HepG2 (cell line): Measurements from ENCODE around the gene EFNA3. TPM values are rescaled to one million over a fixed set of nuclear protein-coding genes. Genes with fewer than 3 reads are reported as not detected.
A peak's percentile ranks its signal among the peaks of the same experiment; 100 is the strongest.

Source experiments
- ATF3 ChIP-seq: sonication (generic); formaldehyde crosslinking; IDR thresholded peaks from 2 replicates; pipeline ENCODE4 v1.4.0; 2020; ENCODE audit warnings: missing genetic modification reagents
- BHLHE40 ChIP-seq: IDR thresholded peaks from 2 replicates; pipeline ENCODE4 v1.6.1; 2011; ENCODE audit warnings: low read length, improper control_type of control experiment
- CSRNP2 ChIP-seq: sonication (generic); formaldehyde crosslinking; conservative IDR thresholded peaks from 2 replicates; pipeline ENCODE4 v1.8.0; 2022; ENCODE audit warnings: low read depth, missing genetic modification reagents
- HNRNPLL ChIP-seq: fragments of 200-400 bp; formaldehyde crosslinking; IDR thresholded peaks from 2 replicates; pipeline ENCODE4 v1.6.1; 2017; ENCODE audit warnings: mild to moderate bottlenecking, low read depth, low read length; ENCODE audit not compliant: poor library complexity, severe bottlenecking
- HOXA3 ChIP-seq: sonication (generic); formaldehyde crosslinking; IDR thresholded peaks from 2 replicates; pipeline ENCODE4 v1.5.0; 2020; ENCODE audit warnings: missing genetic modification reagents
- KDM5B ChIP-seq: sonication (generic); formaldehyde crosslinking; IDR thresholded peaks from 2 replicates; pipeline ENCODE4 v1.4.0; 2020; ENCODE audit warnings: missing genetic modification reagents, mild to moderate bottlenecking, borderline replicate concordance
- KLF13 ChIP-seq: sonication (generic); formaldehyde crosslinking; IDR thresholded peaks from 2 replicates; pipeline ENCODE4 v1.4.0; 2020; ENCODE audit warnings: mild to moderate bottlenecking, missing genetic modification reagents
- SALL1 ChIP-seq: sonication (generic); formaldehyde crosslinking; IDR thresholded peaks from 2 replicates; pipeline ENCODE4 v1.8.0; 2022; ENCODE audit warnings: mild to moderate bottlenecking, missing genetic modification reagents
- SOX6 ChIP-seq, 2 experiments: fragments of 450-650 bp in 1 of 2; sonication (generic) in 1 of 2; formaldehyde crosslinking in 1 of 2; IDR thresholded peaks; 2 replicates each; pipeline versions ENCODE4 v1.4.0 to v1.6.1; 2017 to 2020; ENCODE audit warnings: antibody characterized with exemption in 1 of 2, mild to moderate bottlenecking in 1 of 2, missing genetic modification reagents in 1 of 2
- SP5 ChIP-seq: IDR thresholded peaks from 2 replicates; pipeline ENCODE4 v1.6.1; 2016; ENCODE audit warnings: low read depth, borderline replicate concordance
- TBL1XR1 ChIP-seq: fragments of 150-350 bp; IDR thresholded peaks from 2 replicates; pipeline ENCODE4 v1.6.1; 2014; ENCODE audit warnings: borderline replicate concordance, low read length; ENCODE audit not compliant: partially characterized antibody
- TEF ChIP-seq: sonication (generic); formaldehyde crosslinking; IDR thresholded peaks from 2 replicates; pipeline ENCODE4 v1.5.0; 2020; ENCODE audit warnings: missing genetic modification reagents
- UBTF ChIP-seq: sonication (generic); formaldehyde crosslinking; IDR thresholded peaks from 2 replicates; pipeline ENCODE4 v1.4.0; 2020; ENCODE audit warnings: mild to moderate bottlenecking, missing genetic modification reagents
- ZBTB33 ChIP-seq: sonication (generic); formaldehyde crosslinking; IDR thresholded peaks from 2 replicates; pipeline ENCODE4 v1.4.0; 2020; ENCODE audit warnings: missing genetic modification reagents
- ZFP91 ChIP-seq: sonication (generic); formaldehyde crosslinking; IDR thresholded peaks from 2 replicates; pipeline ENCODE4 v1.9.0; 2022; ENCODE audit warnings: missing genetic modification reagents, mild to moderate bottlenecking, borderline replicate concordance
- ZNF224 ChIP-seq: sonication (generic); formaldehyde crosslinking; IDR thresholded peaks from 2 replicates; pipeline ENCODE4 v1.5.0; 2020; ENCODE audit warnings: mild to moderate bottlenecking, missing genetic modification reagents
- ZNF703 ChIP-seq: sonication (generic); formaldehyde crosslinking; IDR thresholded peaks from 2 replicates; pipeline ENCODE4 v1.5.1; 2020; ENCODE audit warnings: missing genetic modification reagents, mild to moderate bottlenecking, moderate library complexity, borderline replicate concordance
- ZNF792 ChIP-seq: IDR thresholded peaks from 2 replicates; pipeline ENCODE4 v1.6.1; 2016
- ZNF891 ChIP-seq: sonication (generic); formaldehyde crosslinking; IDR thresholded peaks from 2 replicates; pipeline ENCODE4 v1.5.0; 2020; ENCODE audit warnings: mild to moderate bottlenecking, missing genetic modification reagents
- polyA plus RNA-seq, 8 experiments: library from polyadenylated mRNA; depleted of rRNA in 3 of 8; stranded (reverse) in 7 of 8; unstranded in 1 of 8; fragments of >200 nt; fragmentation: Illumina TruSeq in 4 of 8; extraction: Trizol in 4 of 8; gene quantifications; 2 replicates each; pipeline versions ENCODE4 v1.2.1 to v1.2.3, GENCODE V29; 2011 to 2016; ENCODE audit warnings: low read depth in 4 of 8, missing spikeins in 1 of 8, mixed read lengths in 1 of 8; ENCODE audit not compliant: insufficient read depth in 1 of 8
- total RNA-seq, 5 experiments: library from RNA; depleted of rRNA; stranded (reverse); fragments of >200 nt; fragmentation: Illumina TruSeq; extraction: Trizol; gene quantifications; 2 replicates each; pipeline ENCODE4 v1.2.3, GENCODE V29; 2016; ENCODE audit warnings: low read depth in 1 of 5

Gene EFNA3
- total and polyA plus RNA-seq, 2 of the 13 experiments (the other 11 are each of a cell fraction or from before 2014, with no cell fraction given), result 1.0 to 5.7 TPM

- no peak for TF ChIP-seq TEF (CRISPR knock-in tag)
- TF ChIP-seq UBTF (CRISPR knock-in tag), result no peak
- TF ChIP-seq KLF13 (CRISPR knock-in tag), result no peak
- no peak for TF ChIP-seq ZBTB33 (CRISPR knock-in tag)
- no peak for TF ChIP-seq ZNF224 (CRISPR knock-in tag)
- 0 out of 2 replicates have a peak, but pooled peaks have one; percentile 20 for TF ChIP-seq ZFP91 (CRISPR knock-in tag)
- TF ChIP-seq SALL1 (CRISPR knock-in tag), result no peak; the same call in 1 of the 2 replicates
- no peak for TF ChIP-seq CSRNP2 (CRISPR knock-in tag)
- peak; percentile 63 for TF ChIP-seq KDM5B (CRISPR knock-in tag)
- peak; percentile 28; the same call in 1 of the 2 replicates for TF ChIP-seq SP5
- TF ChIP-seq SOX6 (IDR thresholded peaks at IDR 0.05), result no peak
- 0 out of 2 replicates have a peak, but pooled peaks have one; percentile 26 for TF ChIP-seq SOX6 (CRISPR knock-in tag; IDR thresholded peaks at IDR 0.05)
- no peak for TF ChIP-seq ZNF703
- no peak for TF ChIP-seq ZNF891 (CRISPR knock-in tag)
- no peak for TF ChIP-seq ATF3
- TF ChIP-seq BHLHE40, result peak; percentile 94
- peak; percentile 12; the same call in 1 of the 2 replicates for TF ChIP-seq HOXA3
- no peak for TF ChIP-seq ZNF792 (CRISPR knock-in tag)
- no peak for TF ChIP-seq TBL1XR1
- peak; percentile 45 for TF ChIP-seq HNRNPLL
Measured at GRCh38 chr1:155080312-155081228, 1.9 kb downstream of the EFNA3 start (continued).
